Stomach (tissue), 4 donors: ENCODE measurements around the gene LDLRAD2.

ENCODE experiments used
- EP300 ChIP-seq: sonication (generic); formaldehyde crosslinking; IDR thresholded peaks from one replicate; pipeline ENCODE4 v1.6.1; 2017; ENCODE audit warnings: antibody characterized with exemption
- POLR2A ChIP-seq, 4 donors: fragments of 450-650 bp; IDR thresholded peaks; one replicate each; pipeline ENCODE4 v1.6.1; 2016; ENCODE audit warnings: antibody characterized with exemption in 4 of 4, control low read depth in 2 of 4, mild to moderate bottlenecking in 1 of 4, moderate library complexity in 1 of 4
- POLR2AphosphoS5 ChIP-seq, 3 donors: sonication (generic); formaldehyde crosslinking; IDR thresholded peaks; one replicate each; pipeline ENCODE4 v1.6.1; 2016; ENCODE audit warnings: antibody characterized with exemption in 3 of 3
- TF ChIP-seq, protein P1 (sequence below), 7 experiments: fragments of 450-650 bp in 4 of 7; fragments of 200-600 bp in 3 of 7; sonication (generic) in 3 of 7; IDR thresholded peaks; one replicate each; pipeline ENCODE4 v1.5.1; 2016 to 2019; ENCODE audit warnings: antibody characterized with exemption in 7 of 7, control low read depth in 2 of 7, mild to moderate bottlenecking in 1 of 7

DNA sequence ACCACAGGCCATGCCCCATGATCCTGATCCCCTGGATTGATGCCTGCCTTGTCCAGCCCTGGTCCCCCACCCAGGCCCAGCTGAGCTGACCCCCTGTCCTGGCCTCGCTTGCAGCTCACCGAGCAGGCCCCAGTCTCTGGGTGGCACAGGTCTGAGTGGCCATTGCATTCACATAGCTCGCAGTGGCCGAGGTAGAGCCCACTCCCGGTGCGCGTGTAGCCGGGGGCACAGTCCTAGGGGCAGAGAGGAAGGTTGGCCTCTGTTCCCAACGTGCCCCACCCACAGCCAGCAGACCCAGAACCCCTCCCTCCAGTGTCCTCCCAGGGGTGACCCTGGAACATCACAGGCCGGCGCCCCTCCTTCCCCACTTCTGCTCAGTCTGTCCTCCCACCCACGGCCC lies 51.9 kb downstream of the LDLRAD2 start:
- TF ChIP-seq, protein P1, sequence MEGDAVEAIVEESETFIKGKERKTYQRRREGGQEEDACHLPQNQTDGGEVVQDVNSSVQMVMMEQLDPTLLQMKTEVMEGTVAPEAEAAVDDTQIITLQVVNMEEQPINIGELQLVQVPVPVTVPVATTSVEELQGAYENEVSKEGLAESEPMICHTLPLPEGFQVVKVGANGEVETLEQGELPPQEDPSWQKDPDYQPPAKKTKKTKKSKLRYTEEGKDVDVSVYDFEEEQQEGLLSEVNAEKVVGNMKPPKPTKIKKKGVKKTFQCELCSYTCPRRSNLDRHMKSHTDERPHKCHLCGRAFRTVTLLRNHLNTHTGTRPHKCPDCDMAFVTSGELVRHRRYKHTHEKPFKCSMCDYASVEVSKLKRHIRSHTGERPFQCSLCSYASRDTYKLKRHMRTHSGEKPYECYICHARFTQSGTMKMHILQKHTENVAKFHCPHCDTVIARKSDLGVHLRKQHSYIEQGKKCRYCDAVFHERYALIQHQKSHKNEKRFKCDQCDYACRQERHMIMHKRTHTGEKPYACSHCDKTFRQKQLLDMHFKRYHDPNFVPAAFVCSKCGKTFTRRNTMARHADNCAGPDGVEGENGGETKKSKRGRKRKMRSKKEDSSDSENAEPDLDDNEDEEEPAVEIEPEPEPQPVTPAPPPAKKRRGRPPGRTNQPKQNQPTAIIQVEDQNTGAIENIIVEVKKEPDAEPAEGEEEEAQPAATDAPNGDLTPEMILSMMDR (IDR thresholded peaks at IDR 0.05), result no peak
- TF ChIP-seq EP300, result no peak
- no peak for TF ChIP-seq POLR2AphosphoS5 (IDR thresholded peaks at IDR 0.05)
- no peak for TF ChIP-seq POLR2A (IDR thresholded peaks at IDR 0.05)
